ENCODE measurements around the gene TMUB2.
A peak's percentile ranks its signal among the peaks of the same experiment; 100 is the strongest.

TMUB2 gene

DNA sequence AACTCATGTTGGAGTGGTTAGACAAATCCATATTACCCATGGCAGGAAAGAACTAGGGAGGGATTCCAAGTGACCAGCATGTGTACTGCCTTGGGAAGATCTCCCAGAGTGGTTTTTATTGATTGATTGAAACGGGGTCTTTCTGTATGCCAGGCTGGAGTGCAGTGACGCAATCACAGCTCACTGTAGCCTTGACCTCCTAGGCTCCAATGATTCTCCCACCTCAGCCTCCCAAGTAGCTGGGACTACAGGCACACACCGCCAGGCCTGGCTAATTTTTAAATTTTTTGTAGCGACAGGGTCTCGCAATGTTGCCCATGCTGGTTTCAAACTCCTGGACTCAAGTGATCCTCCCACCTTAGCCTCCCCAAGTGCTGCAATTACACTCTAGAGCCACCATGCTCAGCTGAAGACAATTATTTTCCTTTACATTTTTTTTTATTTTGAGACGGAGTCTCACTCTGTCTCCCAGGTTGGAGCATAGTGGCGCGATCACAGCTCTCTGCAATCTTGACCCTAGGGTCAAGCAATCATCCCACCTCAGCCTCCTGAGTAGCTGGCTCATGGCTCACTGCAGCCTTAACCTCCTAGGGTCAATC is 2.5 kb upstream of the TMUB2 start:
- Histone ChIP-seq H3K9ac (peak overlapping the region in 9 of 11 experiments; percentile 71 to 97 (median 92); a peak in 15 of 22 replicates), H3K27me3 (no peaks in the 10 kb centered on the region), H4K20me1 (peaks cover 3 to 45% (median 41%) of the 10 kb centered on the region in 11 experiments; a peak in 20 of 22 replicates), H3K9me3 (replicated peaks in 1 of 11) (no peaks in the 10 kb centered on the region), H3K4me3 (peak overlapping the region in 5 of 10 experiments; percentile 88 to 99 (median 91); a peak in 5 of 20 replicates), H3K36me3 (peaks cover 28 to 53% (median 38%) of the 10 kb centered on the region in 11 experiments), H3K4me2 (peak overlapping the region; percentile 85 to 95 (median 90)), H3K4me1 (peaks cover 37 to 51% (median 44%) of the 10 kb centered on the region in 10 experiments), H3K27ac (0 out of 22 replicates have a peak overlapping the region, but pooled peaks of 1 of the 11 experiments have one; percentile 4)
- TF ChIP-seq Cebpa-rat (IDR thresholded peaks at IDR 0.05): peak in 4 of 11 experiments; percentile 24 to 86 (median 61); a peak in 5 of 22 replicates

DNA sequence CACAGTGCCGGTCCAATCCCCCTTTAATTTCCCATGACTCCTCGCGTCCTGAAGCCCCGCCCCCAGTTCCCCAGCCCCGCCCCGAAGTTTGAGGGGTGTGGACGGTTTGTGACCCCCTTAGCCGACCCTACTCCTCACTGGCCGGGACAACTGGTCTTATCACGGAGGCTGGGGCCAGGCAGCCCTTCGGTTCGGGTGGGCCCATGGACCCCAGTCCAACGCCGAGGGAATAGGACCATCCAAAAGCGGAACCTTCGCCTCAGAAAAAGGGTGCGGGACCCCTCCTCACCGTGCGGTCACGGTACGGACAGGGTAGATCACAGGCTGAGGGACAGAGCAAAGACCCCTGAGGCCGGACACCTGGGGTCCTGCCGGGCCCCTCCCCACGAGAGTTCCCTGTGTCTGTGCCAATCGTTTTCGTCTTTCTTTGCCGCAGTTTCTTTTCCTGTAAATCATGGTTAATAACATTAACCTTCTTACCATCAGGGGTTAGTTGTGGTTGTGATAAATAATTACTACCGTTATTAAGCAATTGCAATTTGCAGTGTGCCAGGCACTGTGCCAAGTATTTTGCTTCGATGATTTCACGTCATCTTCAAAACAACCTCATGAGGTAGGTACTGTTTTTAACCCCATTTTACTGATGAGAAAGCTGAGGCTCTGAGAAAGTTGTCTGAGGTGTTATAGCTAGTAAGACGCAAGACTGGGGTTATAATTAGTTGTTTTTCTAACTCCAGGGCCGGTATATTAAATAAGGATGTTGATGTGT is 543 bp downstream of the TMUB2 start:
- Histone ChIP-seq H3K27ac (peak overlapping the region; percentile 89 to 98 (median 95)), H3K9me3 (replicated peaks in 1 of 11) (no peaks in the 10 kb centered on the region), H3K4me2 (peak overlapping the region; percentile 73 to 100 (median 91)), H3K9ac (peak overlapping the region; percentile 87 to 97 (median 92)), H3K4me1 (peaks cover 40 to 52% (median 47%) of the 10 kb centered on the region in 10 experiments), H4K20me1 (peaks cover 3 to 60% (median 46%) of the 10 kb centered on the region in 11 experiments; a peak in 20 of 22 replicates), H3K27me3 (no peaks in the 10 kb centered on the region), H3K4me3 (peak overlapping the region; percentile 87 to 99 (median 91)), H3K36me3 (peaks cover 42 to 70% (median 52%) of the 10 kb centered on the region in 11 experiments)
- TF ChIP-seq Cebpa-rat (IDR thresholded peaks at IDR 0.05): no peak

DNA sequence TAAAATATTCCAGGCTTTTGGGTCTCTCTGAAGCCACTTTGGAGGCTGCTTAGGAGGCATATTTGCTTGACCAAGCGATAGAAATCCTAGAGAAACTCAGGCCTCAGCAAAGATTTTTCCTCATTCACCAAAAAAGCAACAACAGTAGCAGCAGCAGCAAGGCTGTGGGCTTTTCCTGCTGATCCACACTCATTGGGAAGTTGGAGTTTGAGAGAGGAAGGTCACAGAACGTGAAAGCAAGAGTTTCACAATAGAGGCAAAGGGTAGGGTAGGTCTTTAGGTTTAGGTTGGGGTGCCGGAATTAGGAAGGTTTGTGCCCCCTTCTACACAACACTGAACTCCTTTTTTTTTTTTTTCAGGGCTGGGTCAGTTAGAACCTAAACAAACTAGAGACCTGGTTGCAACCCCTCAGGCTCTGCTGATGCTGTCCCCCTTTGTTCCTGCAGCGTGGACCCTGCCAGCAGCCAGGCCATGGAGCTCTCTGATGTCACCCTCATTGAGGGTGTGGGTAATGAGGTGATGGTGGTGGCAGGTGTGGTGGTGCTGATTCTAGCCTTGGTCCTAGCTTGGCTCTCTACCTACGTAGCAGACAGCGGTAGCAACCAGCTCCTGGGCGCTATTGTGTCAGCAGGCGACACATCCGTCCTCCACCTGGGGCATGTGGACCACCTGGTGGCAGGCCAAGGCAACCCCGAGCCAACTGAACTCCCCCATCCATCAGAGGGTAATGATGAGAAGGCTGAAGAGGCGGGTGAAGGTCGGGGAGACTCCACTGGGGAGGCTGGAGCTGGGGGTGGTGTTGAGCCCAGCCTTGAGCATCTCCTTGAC is 2.0 kb downstream of the TMUB2 start:
- Histone ChIP-seq H4K20me1 (peaks cover 3 to 60% (median 46%) of the 10 kb centered on the region in 11 experiments; a peak in 21 of 22 replicates), H3K9ac (peak overlapping the region; percentile 87 to 97 (median 92); a peak in 21 of 22 replicates), H3K27ac (peak overlapping the region in 7 of 11 experiments; percentile 30 to 98 (median 95); a peak in 5 of 22 replicates), H3K36me3 (peaks cover 46 to 70% (median 54%) of the 10 kb centered on the region in 11 experiments), H3K4me2 (peak overlapping the region; percentile 73 to 100 (median 91)), H3K27me3 (no peaks in the 10 kb centered on the region), H3K9me3 (replicated peaks in 1 of 11) (no peaks in the 10 kb centered on the region), H3K4me3 (peak overlapping the region in 9 of 10 experiments; percentile 87 to 99 (median 91); a peak in 10 of 20 replicates), H3K4me1 (peaks cover 35 to 64% (median 46%) of the 10 kb centered on the region in 10 experiments)
- no peak for TF ChIP-seq Cebpa-rat (IDR thresholded peaks at IDR 0.05)

GRCh38 chr17:44190481-44190880 is 3.7 kb downstream of the TMUB2 start:
- Histone ChIP-seq H3K27me3 (no peaks in the 10 kb centered on the region), H3K4me2 (no peak overlapping the region), H3K4me3 (no peak overlapping the region), H3K27ac (no peak overlapping the region; a peak in 1 of 22 replicates), H4K20me1 (peaks cover 1 to 63% (median 38%) of the 10 kb centered on the region in 11 experiments; a peak in 21 of 22 replicates), H3K9ac (0 out of 22 replicates have a peak overlapping the region, but pooled peaks of 2 of the 11 experiments have one; percentile 37 to 59), H3K9me3 (replicated peaks in 1 of 11) (no peaks in the 10 kb centered on the region), H3K36me3 (peaks cover 63 to 76% (median 66%) of the 10 kb centered on the region in 11 experiments), H3K4me1 (peaks cover 18 to 59% (median 29%) of the 10 kb centered on the region in 10 experiments)
- no peak for TF ChIP-seq Cebpa-rat (IDR thresholded peaks at IDR 0.05)

GRCh38 chr17:44191369-44191768 is 4.6 kb downstream of the TMUB2 start:
- H3K4me3 ChIP-seq: no peak overlapping the region
- H3K36me3 ChIP-seq: peaks cover 69 to 83% (median 74%) of the 10 kb centered on the region in 11 experiments

DNA sequence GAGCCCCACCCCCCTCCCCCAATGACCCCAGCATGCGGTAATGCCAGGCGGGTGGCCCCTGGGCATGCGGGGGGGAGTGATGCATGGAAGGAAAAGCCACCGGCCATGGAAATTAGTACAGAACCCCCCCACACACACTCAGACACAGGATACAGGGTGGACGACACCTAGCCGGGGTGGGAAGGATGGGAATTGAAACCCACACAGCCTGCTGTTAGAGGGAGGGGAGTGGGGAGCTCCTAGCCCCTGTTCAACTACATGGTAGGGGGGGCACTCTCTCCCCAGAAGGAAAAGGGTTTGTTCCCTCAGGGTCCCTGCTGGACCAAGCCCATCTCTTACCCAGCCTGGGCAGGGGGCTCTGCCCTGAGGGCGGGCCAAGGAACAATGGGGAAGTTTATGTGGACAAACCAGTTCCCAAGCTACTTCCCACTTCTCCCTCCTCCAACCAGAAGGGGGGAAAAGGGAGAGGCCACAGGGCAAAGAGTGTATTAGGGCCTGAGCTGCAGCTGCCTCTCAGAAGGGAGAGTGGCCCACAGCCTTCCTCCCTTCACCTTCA is 5.2 kb downstream of the TMUB2 start:
- Histone ChIP-seq H4K20me1 (peaks cover 0 to 68% (median 34%) of the 10 kb centered on the region in 11 experiments; a peak in 21 of 22 replicates), H3K4me1 (peaks cover 20 to 68% (median 32%) of the 10 kb centered on the region in 10 experiments), H3K9me3 (replicated peaks in 1 of 11) (no peaks in the 10 kb centered on the region), H3K27me3 (no peaks in the 10 kb centered on the region), H3K9ac (peak overlapping the region in 8 of 11 experiments; percentile 27 to 72 (median 40); a peak in 13 of 22 replicates), H3K4me2 (peak overlapping the region in 3 of 11 experiments; percentile 31 to 78 (median 69); a peak in 6 of 22 replicates), H3K36me3 (peaks cover 76 to 90% (median 80%) of the 10 kb centered on the region in 11 experiments), H3K4me3 (no peak overlapping the region), H3K27ac (peak overlapping the region in 4 of 11 experiments; percentile 27 to 53 (median 36); a peak in 7 of 22 replicates)
- no peak for TF ChIP-seq Cebpa-rat (IDR thresholded peaks at IDR 0.05)

More at GRCh38 chr17:44191369-44191768, 4.6 kb downstream of the TMUB2 start:
- Histone ChIP-seq H4K20me1 (peaks cover 0 to 66% (median 34%) of the 10 kb centered on the region in 11 experiments; a peak in 19 of 22 replicates), H3K9ac (peak overlapping the region in 2 of 11 experiments; percentile 26 to 59; a peak in 1 of 22 replicates), H3K4me2 (no peak overlapping the region), H3K27me3 (no peaks in the 10 kb centered on the region), H3K4me1 (peaks cover 14 to 61% (median 27%) of the 10 kb centered on the region in 10 experiments), H3K27ac (no peak overlapping the region), H3K9me3 (replicated peaks in 1 of 11) (no peaks in the 10 kb centered on the region)
- no peak for TF ChIP-seq Cebpa-rat (IDR thresholded peaks at IDR 0.05)

DNA sequence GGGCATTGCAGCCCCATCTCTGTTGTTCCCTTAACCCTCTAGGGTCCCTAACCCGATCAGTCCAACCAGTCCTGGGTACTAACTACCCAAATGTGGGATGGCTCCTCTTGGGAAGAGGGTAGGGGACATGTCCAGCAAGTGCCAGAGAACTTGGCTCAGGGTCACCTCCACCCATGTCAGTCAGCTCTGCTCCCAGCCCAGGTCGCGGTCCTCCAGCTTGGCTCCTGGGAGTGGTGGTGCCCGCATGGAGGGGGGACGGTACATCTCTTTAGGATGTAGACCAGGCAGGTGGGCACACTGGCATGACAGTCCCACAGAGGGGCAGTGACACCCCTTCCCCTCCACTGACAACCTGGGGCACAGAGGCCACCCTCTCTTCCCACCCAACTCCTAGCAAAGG is 6.0 kb downstream of the TMUB2 start:
- H3K4me3 ChIP-seq: no peak overlapping the region
- peak overlapping the region in 8 of 11 experiments; percentile 25 to 72 (median 38); a peak in 10 of 22 replicates for H3K9ac ChIP-seq
- peaks cover 83 to 97% (median 87%) of the 10 kb centered on the region in 11 experiments for H3K36me3 ChIP-seq

More for the DNA sequence above, 6.0 kb downstream of the TMUB2 start:
- Histone ChIP-seq H3K9me3 (replicated peaks in 1 of 11) (no peaks in the 10 kb centered on the region), H4K20me1 (peaks cover 0 to 74% (median 34%) of the 10 kb centered on the region in 11 experiments; a peak in 21 of 22 replicates), H3K4me1 (peaks cover 22 to 75% (median 36%) of the 10 kb centered on the region in 10 experiments), H3K4me2 (peak overlapping the region in 3 of 11 experiments; percentile 31 to 78 (median 69); a peak in 5 of 22 replicates), H3K27ac (peak overlapping the region in 6 of 11 experiments; percentile 20 to 53 (median 34); a peak in 6 of 22 replicates), H3K27me3 (no peaks in the 10 kb centered on the region)
- no peak for TF ChIP-seq Cebpa-rat (IDR thresholded peaks at IDR 0.05)
